ENCODE data around the gene PNRC1.
A peak's percentile ranks its signal among the peaks of the same experiment; 100 is the strongest.

DNA sequence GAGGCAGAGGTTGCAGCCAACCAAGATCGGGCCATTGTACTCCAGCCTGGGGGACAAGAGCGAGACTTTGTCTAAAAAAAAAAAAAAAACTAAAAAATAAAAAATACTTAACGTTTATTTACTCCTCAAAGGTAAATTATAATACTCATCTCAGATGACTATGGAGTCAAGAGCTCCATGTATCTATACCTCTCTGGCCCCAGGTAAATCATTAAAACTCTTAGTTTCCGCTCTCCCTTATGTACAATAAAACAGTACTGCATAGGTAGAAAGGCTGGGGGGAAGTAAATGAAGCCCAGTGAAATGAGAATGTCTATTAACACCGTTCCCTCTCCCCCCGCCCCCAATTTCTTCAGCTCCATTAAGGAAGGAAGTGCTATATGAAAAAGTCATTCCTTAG, 36.2 kb downstream of the PNRC1 start:
- peak; percentile 60 for TF ChIP-seq SPI1 (IDR thresholded peaks at IDR 0.05; ENCODE audit: borderline replicate concordance, low read depth)
- TF ChIP-seq, protein P1, sequence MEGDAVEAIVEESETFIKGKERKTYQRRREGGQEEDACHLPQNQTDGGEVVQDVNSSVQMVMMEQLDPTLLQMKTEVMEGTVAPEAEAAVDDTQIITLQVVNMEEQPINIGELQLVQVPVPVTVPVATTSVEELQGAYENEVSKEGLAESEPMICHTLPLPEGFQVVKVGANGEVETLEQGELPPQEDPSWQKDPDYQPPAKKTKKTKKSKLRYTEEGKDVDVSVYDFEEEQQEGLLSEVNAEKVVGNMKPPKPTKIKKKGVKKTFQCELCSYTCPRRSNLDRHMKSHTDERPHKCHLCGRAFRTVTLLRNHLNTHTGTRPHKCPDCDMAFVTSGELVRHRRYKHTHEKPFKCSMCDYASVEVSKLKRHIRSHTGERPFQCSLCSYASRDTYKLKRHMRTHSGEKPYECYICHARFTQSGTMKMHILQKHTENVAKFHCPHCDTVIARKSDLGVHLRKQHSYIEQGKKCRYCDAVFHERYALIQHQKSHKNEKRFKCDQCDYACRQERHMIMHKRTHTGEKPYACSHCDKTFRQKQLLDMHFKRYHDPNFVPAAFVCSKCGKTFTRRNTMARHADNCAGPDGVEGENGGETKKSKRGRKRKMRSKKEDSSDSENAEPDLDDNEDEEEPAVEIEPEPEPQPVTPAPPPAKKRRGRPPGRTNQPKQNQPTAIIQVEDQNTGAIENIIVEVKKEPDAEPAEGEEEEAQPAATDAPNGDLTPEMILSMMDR (IDR thresholded peaks at IDR 0.05; ENCODE audit: insufficient read depth, low read length) = no peak

All from HL-60 (cell line).